ENCODE data around the gene NAB2.

DNA sequence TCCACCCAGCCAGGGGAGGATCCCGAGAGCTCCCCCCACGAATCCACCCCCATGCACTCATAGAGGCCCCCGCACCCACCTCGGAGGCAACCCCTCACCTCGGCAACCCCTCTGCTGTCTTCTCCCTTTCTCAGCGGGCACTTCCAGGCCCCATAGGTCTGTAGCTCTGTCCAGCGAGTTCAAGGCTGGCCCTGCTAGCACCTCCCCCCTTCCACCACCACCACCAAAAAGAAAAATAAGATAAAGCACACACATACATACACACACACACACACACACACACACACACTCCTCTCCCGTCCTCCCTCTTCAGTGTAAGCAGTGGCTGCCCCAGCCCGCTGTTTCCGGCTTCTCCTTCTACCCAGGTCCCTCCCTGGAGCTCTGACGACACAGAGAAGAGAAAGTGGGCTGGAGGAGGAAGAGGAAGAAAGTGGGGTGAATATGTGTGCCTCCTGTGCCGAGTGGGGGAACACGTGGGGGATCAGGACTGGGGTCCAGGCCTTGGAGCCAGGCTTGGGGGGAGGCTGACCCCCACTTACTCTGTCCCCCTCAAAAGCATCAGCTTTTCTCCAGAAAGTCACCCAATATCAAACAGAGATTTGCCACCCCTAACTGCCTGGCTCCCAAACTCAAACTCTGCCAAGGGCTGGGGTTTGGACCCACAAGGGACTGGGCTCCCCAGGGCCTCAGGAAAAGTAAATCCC lies 22.3 kb downstream of the NAB2 start, which contains the start of gene STAT6:
- no peak for TF ChIP-seq CTCF (IDR thresholded peaks at IDR 0.05; ENCODE audit: low read depth, low read length)
- TF ChIP-seq, protein P1, sequence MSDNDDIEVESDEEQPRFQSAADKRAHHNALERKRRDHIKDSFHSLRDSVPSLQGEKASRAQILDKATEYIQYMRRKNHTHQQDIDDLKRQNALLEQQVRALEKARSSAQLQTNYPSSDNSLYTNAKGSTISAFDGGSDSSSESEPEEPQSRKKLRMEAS (IDR thresholded peaks at IDR 0.05; ENCODE audit: low read depth, low read length): peak; percentile 94
